K562 (cell line): ENCODE measurements around the gene PLK1. TPM values are rescaled to one million over a fixed set of nuclear protein-coding genes. Genes with fewer than 3 reads are reported as not detected.

Experiments
- ATAC-seq: fragments of 200-7000 bp; cut with Tn5 transposase; 3 replicates; pipeline ENCODE4 v1.9.1; 2020; ENCODE audit warnings: moderate library complexity
- BruUV-seq: library from RNA; stranded (reverse); fragments of 400-500 nt; replicated peaks from 2 replicates; lab custom pipeline; 2021; lab: Mats Ljungman, UMichigan
- CTCF ChIA-PET: fragments of 300-600 bp; formaldehyde crosslinking; extraction: SDS; loops from one replicate; lab custom pipeline; 2021; ENCODE audit warnings: low intra/inter-chr PET ratio; lab: Yijun Ruan, JAX
- POLR2A ChIA-PET: fragments of 300-600, 350-650 bp; sonication (Branson Sonifier 250); formaldehyde crosslinking; extraction: SDS; loops from one replicate; lab custom pipeline; 2021; ENCODE audit warnings: antibody characterized with exemption, inconsistent platforms; lab: Yijun Ruan, JAX
- DNase-seq, 4 experiments: peaks; one replicate each; pipeline versions ENCODE4 v3.0.0 to v3.0.0-alpha.2; 2011 to 2018; ENCODE audit warnings: low spot score in 3 of 4, mixed read lengths in 3 of 4; ENCODE audit errors: extremely low read depth in 1 of 4
- FAIRE-seq: peaks from 2 replicates; lab custom pipeline; 2011; peaks lifted over from hg19 to GRCh38; lab: Jason Lieb, UNC
- H2AFZ ChIP-seq: 2 replicates; pipeline ENCODE4 v1.6.0; 2011; ENCODE audit warnings: low read depth, low read length, control low read depth, inconsistent platforms
- H3K27ac ChIP-seq: fragments of 200-600 bp; 3 replicates; pipeline ENCODE4 v1.8.0; 2011; ENCODE audit warnings: low read depth, mild to moderate bottlenecking, control low read depth, inconsistent platforms, low read length, moderate library complexity, mixed read lengths; ENCODE audit errors: extremely low read depth
- H3K27me3 ChIP-seq, 2 experiments: fragments of 300-600 bp in 1 of 2; 2 replicates in 1 of 2; 3 replicates in 1 of 2; pipeline versions ENCODE4 v1.6.0 to v1.8.0; 2011; ENCODE audit warnings: inconsistent platforms in 2 of 2, low read length in 2 of 2, mild to moderate bottlenecking in 1 of 2, mixed read lengths in 1 of 2, moderate library complexity in 1 of 2; ENCODE audit not compliant: control insufficient read depth in 2 of 2, insufficient read depth in 2 of 2
- H3K36me3 ChIP-seq: fragments of 300-600 bp; 3 replicates; pipeline ENCODE4 v1.8.0; 2011; ENCODE audit warnings: mild to moderate bottlenecking, low read length, inconsistent platforms; ENCODE audit not compliant: control insufficient read depth, insufficient read depth
- H3K4me1 ChIP-seq, 2 experiments: fragments of 200-600 bp in 1 of 2; replicated peaks in 1 of 2; 2 replicates in 1 of 2; 3 replicates in 1 of 2; pipeline versions ENCODE4 v1.5.1 to v1.8.0; 2011; ENCODE audit warnings: inconsistent platforms in 2 of 2, low read length in 2 of 2, mild to moderate bottlenecking in 1 of 2, mixed read lengths in 1 of 2, moderate library complexity in 1 of 2; ENCODE audit not compliant: control insufficient read depth in 2 of 2, insufficient read depth in 2 of 2
- H3K4me2 ChIP-seq: 2 replicates; pipeline ENCODE4 v1.6.1; 2011; ENCODE audit warnings: low read length, control low read depth, inconsistent platforms, mixed read lengths; ENCODE audit not compliant: insufficient read depth
- H3K4me3 ChIP-seq: fragments of 200-600 bp; sonication (generic), shearing (Covaris generic); 2 replicates; pipeline ENCODE4 v1.5.1; 2016; ENCODE audit warnings: control low read depth, inconsistent platforms
- H3K79me2 ChIP-seq: fragments of 200-600 bp; 3 replicates; pipeline ENCODE4 v1.8.0; 2011; ENCODE audit warnings: low read length, inconsistent platforms; ENCODE audit not compliant: control insufficient read depth, insufficient read depth
- H3K9ac ChIP-seq, 2 experiments: 2 replicates each; pipeline versions ENCODE4 v1.6.0 to v1.6.1; 2011; ENCODE audit warnings: low read depth in 2 of 2, low read length in 2 of 2, control low read depth in 1 of 2, inconsistent platforms in 1 of 2, mild to moderate bottlenecking in 1 of 2, mixed read lengths in 1 of 2; ENCODE audit not compliant: insufficient read depth in 1 of 2
- H3K9me1 ChIP-seq: one replicate; pipeline ENCODE4 v1.6.0; 2011; ENCODE audit warnings: inconsistent platforms, mild to moderate bottlenecking, low read length, moderate library complexity; ENCODE audit not compliant: control insufficient read depth, insufficient read depth
- H3K9me3 ChIP-seq: replicated peaks from 2 replicates; pipeline ENCODE4 v1.5.1; 2011; ENCODE audit warnings: low read depth, low read length, inconsistent platforms; ENCODE audit not compliant: control insufficient read depth, insufficient read depth
- H4K20me1 ChIP-seq: replicated peaks from 2 replicates; pipeline ENCODE4 v1.6.1; 2011; ENCODE audit warnings: low read length, inconsistent platforms, mixed read lengths; ENCODE audit not compliant: control insufficient read depth, insufficient read depth
- EP400 ChIP-seq: fragments of 450-650 bp; IDR thresholded peaks from 2 replicates; pipeline ENCODE4 v1.6.1; 2017; ENCODE audit warnings: antibody characterized with exemption, mild to moderate bottlenecking, moderate library complexity
- HDAC1 ChIP-seq, 2 experiments: fragments of 450-650 bp; IDR thresholded peaks; 2 replicates each; pipeline ENCODE4 v1.6.1; 2016 to 2017; ENCODE audit warnings: inconsistent platforms in 1 of 2, mild to moderate bottlenecking in 1 of 2, moderate library complexity in 1 of 2
- HNRNPH1 ChIP-seq: fragments of 200-400 bp; formaldehyde crosslinking; optimal IDR thresholded peaks from 2 replicates; pipeline ENCODE3; 2017; ENCODE audit warnings: low read depth, mild to moderate bottlenecking, low read length, moderate library complexity
- ID3 ChIP-seq, 2 experiments: fragments of 250-450 bp in 1 of 2; fragments of 450-650 bp in 1 of 2; sonication (Bioruptor Pico) in 1 of 2; IDR thresholded peaks; 2 replicates each; pipeline versions ENCODE4 v1.6.1 to v1.8.0; 2016 to 2021; ENCODE audit warnings: mild to moderate bottlenecking in 2 of 2, moderate library complexity in 2 of 2, missing compliant biosample characterization in 1 of 2, missing genetic modification characterization in 1 of 2
- PRDM10 ChIP-seq: fragments of 450-650 bp; IDR thresholded peaks from 2 replicates; pipeline ENCODE4 v1.6.1; 2018; ENCODE audit not compliant: partially characterized antibody
- RFX1 ChIP-seq: fragments of 450-650 bp; IDR thresholded peaks from 2 replicates; pipeline ENCODE4 v1.6.1; 2016; ENCODE audit warnings: mild to moderate bottlenecking, moderate library complexity
- XRCC5 ChIP-seq: fragments of 200-400 bp; formaldehyde crosslinking; IDR thresholded peaks from 2 replicates; pipeline ENCODE4 v1.6.1; 2017; ENCODE audit warnings: low read depth, mild to moderate bottlenecking, low read length
- ZNF384 ChIP-seq: IDR thresholded peaks from 2 replicates; pipeline ENCODE4 v1.6.1; 2012; ENCODE audit warnings: low read depth, low read length, improper control_type of control experiment
- WGBS: fragments of 100-300 bp; shearing (Covaris generic); methylation state at CpG from one replicate; pipeline ENCODE4 v1.1.6; 2016; ENCODE audit warnings: low coverage, mixed read lengths; ENCODE audit not compliant: insufficient coverage; ENCODE audit errors: missing lambda C conversion rate; 5-methylcytosine and 5-hydroxymethylcytosine counted together
- in situ Hi-C: fragments of 300-500 bp; cut with MboI; formaldehyde crosslinking; loops from 4 replicates; pipeline ENCODE4 v1.15.0; 2018; ENCODE audit warnings: inconsistent platforms, mixed read lengths
- intact Hi-C: fragments of 100-400 bp; cut with micrococcal nuclease; formaldehyde crosslinking; loops from 2 replicates; pipeline ENCODE4 v1.14.2; 2022
- polyA plus RNA-seq, 8 experiments: library from polyadenylated mRNA; depleted of rRNA in 4 of 8; stranded (reverse) in 5 of 8; unstranded in 3 of 8; fragments of >200 nt; fragmentation: Nextera tagmentation in 2 of 8; fragmentation: Illumina TruSeq in 1 of 8; extraction: Ambion mirVana in 2 of 8; extraction: Trizol in 1 of 8; gene quantifications; 2 replicates each; pipeline versions ENCODE4 v1.2.1 to v1.2.3, GENCODE V29; 2011 to 2014; ENCODE audit warnings: inconsistent platforms in 1 of 8, missing spikeins in 1 of 8
- total RNA-seq, 7 experiments: library from RNA; depleted of rRNA in 6 of 7; stranded (reverse); fragments of >200 nt in 6 of 7; fragmentation: Illumina TruSeq in 2 of 7; extraction: Trizol in 2 of 7; gene quantifications; 2 replicates each; pipeline versions ENCODE4 v1.2.1 to v1.2.3, GENCODE V29; 2011 to 2021; ENCODE audit warnings: low replicate concordance in 1 of 7

The PLK1 gene
- total and polyA plus RNA-seq, 9 of the 15 experiments (the other 6 are each of a cell fraction or from before 2014, with no cell fraction given) = 13.6 to 212 (median 45.5) TPM

GRCh38 chr16:23667355-23667659 is 11.4 kb upstream of the PLK1 start:
- DNase-seq = peak; percentile 76 to 90 (median 82)
- peak overlapping the region; percentile 53 for H3K27ac ChIP-seq
- peak; percentile 84 for FAIRE-seq
- H3K4me2 ChIP-seq = peak overlapping the region; percentile 57
- in situ Hi-C loops (no loop called here), intact Hi-C loops (no loop called here)
- H3K27me3 ChIP-seq = no peaks in the 10 kb centered on the region
- H3K79me2 ChIP-seq = no peaks in the 10 kb centered on the region
- POLR2A ChIA-PET = interaction anchor here (1.0 to 4.0 kb wide), 5 partner anchors 11 to 109 kb away, joined by 3 to 66 read pairs (median 4); partner anchors contain the start of genes PLK1 and UBFD1
- peak; percentile 94 for ATAC-seq
- peaks cover 94% of the 10 kb centered on the region for H3K36me3 ChIP-seq
- no peak overlapping the region for H3K4me3 ChIP-seq
- peak overlapping the region; percentile 12 to 64; a peak in 1 of 4 replicates for H3K9ac ChIP-seq
- peaks cover 10% of the 10 kb centered on the region; the same call in 1 of the 2 replicates for H4K20me1 ChIP-seq
- peak overlapping the region; percentile 22; the same call in 1 of the 2 replicates for H2AFZ ChIP-seq
- CTCF ChIA-PET = no interaction called here
- BruUV-seq = no TSS peak
- no peaks in the 10 kb centered on the region for H3K9me3 ChIP-seq
- 12% methylated on average over 6 of the region's 6 CpGs for WGBS
- H3K9me1 ChIP-seq = no peaks in the 10 kb centered on the region
- H3K4me1 ChIP-seq = peaks cover 4 to 24% of the 10 kb centered on the region in 2 experiments; a peak in 3 of 5 replicates
- TF ChIP-seq ID3 (CRISPR knock-in tag; IDR thresholded peaks at IDR 0.05) (no peak), ID3 (tag; IDR thresholded peaks at IDR 0.05) (no peak), PRDM10 (no peak), HNRNPH1 (no peak), RFX1 (no peak), EP400 (peak; percentile 48), ZNF384 (no peak), XRCC5 (0 out of 2 replicates have a peak, but pooled peaks have one; percentile 51), HDAC1 (IDR thresholded peaks at IDR 0.05) (peak in 1 of 2 experiments; percentile 67; a peak in 2 of 4 replicates)
